ENCODE data around the gene NTNG2.
A peak's percentile ranks its signal among the peaks of the same experiment; 100 is the strongest.

The NTNG2 gene

GRCh38 chr9:132288966-132289365 is 127.1 kb downstream of the NTNG2 start:
- TF ChIP-seq ZNF10 (tag by site-specific recombination; IDR thresholded peaks at IDR 0.05): 0 out of 2 replicates have a peak, but pooled peaks have one; percentile 16
- TF ChIP-seq ZNF391 (tag by site-specific recombination; IDR thresholded peaks at IDR 0.05; ENCODE audit: borderline replicate concordance, low read depth): no peak
- ChIA-PET POLR2A (no interaction called here), CTCF (interaction anchor here (0.6 to 4.1 kb wide), 4 partner anchors 20 to 215 kb away, joined by 3 to 25 read pairs (median 3); no protein-coding TSS in a partner anchor)
- Histone ChIP-seq H3K36me3 (ENCODE audit: control insufficient read depth in 2 of 2, insufficient read depth in 1 of 2, low read length in 2 of 2) (peaks cover 43 to 52% of the 10 kb centered on the region in 2 experiments), H3K4me1 (ENCODE audit: control insufficient read depth, insufficient read depth, low read length) (peaks cover 4% of the 10 kb centered on the region; the same call in 1 of the 2 replicates), H3K9me3 (ENCODE audit: control insufficient read depth, insufficient read depth, low read depth, low read length) (no peaks in the 10 kb centered on the region), H3K4me3 (ENCODE audit: low read depth, low read length) (no peak overlapping the region), H3K27ac (ENCODE audit: extremely low read depth, low read depth, low read length) (no peak overlapping the region)

- TF ChIP-seq, protein P1, sequence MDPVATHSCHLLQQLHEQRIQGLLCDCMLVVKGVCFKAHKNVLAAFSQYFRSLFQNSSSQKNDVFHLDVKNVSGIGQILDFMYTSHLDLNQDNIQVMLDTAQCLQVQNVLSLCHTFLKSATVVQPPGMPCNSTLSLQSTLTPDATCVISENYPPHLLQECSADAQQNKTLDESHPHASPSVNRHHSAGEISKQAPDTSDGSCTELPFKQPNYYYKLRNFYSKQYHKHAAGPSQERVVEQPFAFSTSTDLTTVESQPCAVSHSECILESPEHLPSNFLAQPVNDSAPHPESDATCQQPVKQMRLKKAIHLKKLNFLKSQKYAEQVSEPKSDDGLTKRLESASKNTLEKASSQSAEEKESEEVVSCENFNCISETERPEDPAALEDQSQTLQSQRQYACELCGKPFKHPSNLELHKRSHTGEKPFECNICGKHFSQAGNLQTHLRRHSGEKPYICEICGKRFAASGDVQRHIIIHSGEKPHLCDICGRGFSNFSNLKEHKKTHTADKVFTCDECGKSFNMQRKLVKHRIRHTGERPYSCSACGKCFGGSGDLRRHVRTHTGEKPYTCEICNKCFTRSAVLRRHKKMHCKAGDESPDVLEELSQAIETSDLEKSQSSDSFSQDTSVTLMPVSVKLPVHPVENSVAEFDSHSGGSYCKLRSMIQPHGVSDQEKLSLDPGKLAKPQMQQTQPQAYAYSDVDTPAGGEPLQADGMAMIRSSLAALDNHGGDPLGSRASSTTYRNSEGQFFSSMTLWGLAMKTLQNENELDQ (tag by site-specific recombination; IDR thresholded peaks at IDR 0.05; ENCODE audit: low read depth): no peak
- no peak for TF ChIP-seq GFI1B (tag by site-specific recombination; IDR thresholded peaks at IDR 0.05)
- no peak for TF ChIP-seq ZBTB7A (tag by site-specific recombination; IDR thresholded peaks at IDR 0.05; ENCODE audit: low read depth)
- TF ChIP-seq, protein P2, sequence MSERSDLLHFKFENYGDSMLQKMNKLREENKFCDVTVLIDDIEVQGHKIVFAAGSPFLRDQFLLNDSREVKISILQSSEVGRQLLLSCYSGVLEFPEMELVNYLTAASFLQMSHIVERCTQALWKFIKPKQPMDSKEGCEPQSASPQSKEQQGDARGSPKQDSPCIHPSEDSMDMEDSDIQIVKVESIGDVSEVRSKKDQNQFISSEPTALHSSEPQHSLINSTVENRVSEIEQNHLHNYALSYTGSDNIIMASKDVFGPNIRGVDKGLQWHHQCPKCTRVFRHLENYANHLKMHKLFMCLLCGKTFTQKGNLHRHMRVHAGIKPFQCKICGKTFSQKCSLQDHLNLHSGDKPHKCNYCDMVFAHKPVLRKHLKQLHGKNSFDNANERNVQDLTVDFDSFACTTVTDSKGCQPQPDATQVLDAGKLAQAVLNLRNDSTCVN (tag by site-specific recombination; optimal IDR thresholded peaks at IDR 0.05): no peak
- TF ChIP-seq ZNF843 (tag by site-specific recombination; IDR thresholded peaks at IDR 0.05): no peak
- TF ChIP-seq, protein P3, sequence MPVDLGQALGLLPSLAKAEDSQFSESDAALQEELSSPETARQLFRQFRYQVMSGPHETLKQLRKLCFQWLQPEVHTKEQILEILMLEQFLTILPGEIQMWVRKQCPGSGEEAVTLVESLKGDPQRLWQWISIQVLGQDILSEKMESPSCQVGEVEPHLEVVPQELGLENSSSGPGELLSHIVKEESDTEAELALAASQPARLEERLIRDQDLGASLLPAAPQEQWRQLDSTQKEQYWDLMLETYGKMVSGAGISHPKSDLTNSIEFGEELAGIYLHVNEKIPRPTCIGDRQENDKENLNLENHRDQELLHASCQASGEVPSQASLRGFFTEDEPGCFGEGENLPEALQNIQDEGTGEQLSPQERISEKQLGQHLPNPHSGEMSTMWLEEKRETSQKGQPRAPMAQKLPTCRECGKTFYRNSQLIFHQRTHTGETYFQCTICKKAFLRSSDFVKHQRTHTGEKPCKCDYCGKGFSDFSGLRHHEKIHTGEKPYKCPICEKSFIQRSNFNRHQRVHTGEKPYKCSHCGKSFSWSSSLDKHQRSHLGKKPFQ (tag by site-specific recombination; IDR thresholded peaks at IDR 0.05): no peak
- no peak for TF ChIP-seq HOXA7 (CRISPR knock-in tag; IDR thresholded peaks at IDR 0.05; ENCODE audit: borderline replicate concordance)
- no peak for TF ChIP-seq KLF16 (tag by site-specific recombination; IDR thresholded peaks at IDR 0.05)
- TF ChIP-seq ZFHX2 (tag by site-specific recombination; conservative IDR thresholded peaks at IDR 0.05): no peak
- no peak for TF ChIP-seq SETDB1 (IDR thresholded peaks at IDR 0.05; ENCODE audit: insufficient read length, low read length)
- no peak for TF ChIP-seq ZNF350 (tag by site-specific recombination; IDR thresholded peaks at IDR 0.05)
- TF ChIP-seq ZNF24 (tag by site-specific recombination; IDR thresholded peaks at IDR 0.05): no peak
- TF ChIP-seq PRDM1 (tag by site-specific recombination; IDR thresholded peaks at IDR 0.05): no peak
- TF ChIP-seq ZNF677 (tag by site-specific recombination; IDR thresholded peaks at IDR 0.05): no peak
- no peak for TF ChIP-seq ZXDB (tag by site-specific recombination; IDR thresholded peaks at IDR 0.05)
- TF ChIP-seq, protein P4, sequence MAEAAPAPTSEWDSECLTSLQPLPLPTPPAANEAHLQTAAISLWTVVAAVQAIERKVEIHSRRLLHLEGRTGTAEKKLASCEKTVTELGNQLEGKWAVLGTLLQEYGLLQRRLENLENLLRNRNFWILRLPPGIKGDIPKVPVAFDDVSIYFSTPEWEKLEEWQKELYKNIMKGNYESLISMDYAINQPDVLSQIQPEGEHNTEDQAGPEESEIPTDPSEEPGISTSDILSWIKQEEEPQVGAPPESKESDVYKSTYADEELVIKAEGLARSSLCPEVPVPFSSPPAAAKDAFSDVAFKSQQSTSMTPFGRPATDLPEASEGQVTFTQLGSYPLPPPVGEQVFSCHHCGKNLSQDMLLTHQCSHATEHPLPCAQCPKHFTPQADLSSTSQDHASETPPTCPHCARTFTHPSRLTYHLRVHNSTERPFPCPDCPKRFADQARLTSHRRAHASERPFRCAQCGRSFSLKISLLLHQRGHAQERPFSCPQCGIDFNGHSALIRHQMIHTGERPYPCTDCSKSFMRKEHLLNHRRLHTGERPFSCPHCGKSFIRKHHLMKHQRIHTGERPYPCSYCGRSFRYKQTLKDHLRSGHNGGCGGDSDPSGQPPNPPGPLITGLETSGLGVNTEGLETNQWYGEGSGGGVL (tag by site-specific recombination; IDR thresholded peaks at IDR 0.05): no peak
- TF ChIP-seq GLIS2 (tag by site-specific recombination; IDR thresholded peaks at IDR 0.05): no peak
- TF ChIP-seq, protein P5, sequence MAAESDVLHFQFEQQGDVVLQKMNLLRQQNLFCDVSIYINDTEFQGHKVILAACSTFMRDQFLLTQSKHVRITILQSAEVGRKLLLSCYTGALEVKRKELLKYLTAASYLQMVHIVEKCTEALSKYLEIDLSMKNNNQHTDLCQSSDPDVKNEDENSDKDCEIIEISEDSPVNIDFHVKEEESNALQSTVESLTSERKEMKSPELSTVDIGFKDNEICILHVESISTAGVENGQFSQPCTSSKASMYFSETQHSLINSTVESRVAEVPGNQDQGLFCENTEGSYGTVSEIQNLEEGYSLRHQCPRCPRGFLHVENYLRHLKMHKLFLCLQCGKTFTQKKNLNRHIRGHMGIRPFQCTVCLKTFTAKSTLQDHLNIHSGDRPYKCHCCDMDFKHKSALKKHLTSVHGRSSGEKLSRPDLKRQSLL (tag by site-specific recombination; IDR thresholded peaks at IDR 0.05): no peak
- Histone ChIP-seq H3K27ac (ENCODE audit: extremely low read depth, low read depth, low read length) (no peak overlapping the region), H3K4me1 (ENCODE audit: control insufficient read depth, insufficient read depth, low read length) (peaks cover 4% of the 10 kb centered on the region; the same call in 1 of the 2 replicates), H3K4me3 (ENCODE audit: low read depth, low read length) (no peak overlapping the region), H3K36me3 (ENCODE audit: control insufficient read depth in 2 of 2, insufficient read depth in 1 of 2, low read length in 2 of 2) (peaks cover 38 to 59% of the 10 kb centered on the region in 2 experiments), H3K9me3 (ENCODE audit: control insufficient read depth, insufficient read depth, low read depth, low read length) (no peaks in the 10 kb centered on the region)
- POLR2A ChIA-PET: interaction anchor here (0.6 kb wide), 1 partner anchor 763 kb away, joined by 3 read pairs; no protein-coding TSS in a partner anchor
- CTCF ChIA-PET: interaction anchor here (0.7 kb wide), 1 partner anchor 120 kb away, joined by 3 read pairs; no protein-coding TSS in a partner anchor
Measured at GRCh38 chr9:132293145-132293721, 131.4 kb downstream of the NTNG2 start.
